C1 segment of cervical spinal cord (tissue), 14 donors: ENCODE results near the gene PNMT.
A peak's percentile ranks its signal among the peaks of the same experiment; 100 is the strongest.

Experiments used
- DNase-seq, 14 donors: peaks; one replicate each; lab custom pipeline; 2025; lab: John Stamatoyannopoulos, UW

Gene PNMT

GRCh38 chr17:39667262-39667944 lies 850 bp upstream of the PNMT start:
- peak in 2 of 14 donors; percentile 28 to 36 for DNase-seq

GRCh38 chr17:39669897-39670735 lies 1.9 kb downstream of the PNMT start:
- DNase-seq: no peak

- DNase-seq: no peak
Observed at GRCh38 chr17:39670746-39671145, 2.5 kb downstream of the PNMT start.

- peak in 5 of 14 donors; percentile 16 to 67 (median 20) for DNase-seq
Observed at GRCh38 chr17:39671651-39672521, 3.6 kb downstream of the PNMT start.

- no peak for DNase-seq
Observed at GRCh38 chr17:39672522-39673334, 4.5 kb downstream of the PNMT start.

GRCh38 chr17:39673335-39674081 lies 5.3 kb downstream of the PNMT start:
- DNase-seq: no peak

- no peak for DNase-seq
Observed at GRCh38 chr17:39674179-39674578, 5.9 kb downstream of the PNMT start.

GRCh38 chr17:39674702-39675389 lies 6.6 kb downstream of the PNMT start:
- DNase-seq: no peak

- DNase-seq: no peak
Observed at GRCh38 chr17:39675390-39676082, 7.3 kb downstream of the PNMT start.

- DNase-seq: peak in 7 of 14 donors; percentile 14 to 50 (median 28)
Observed at GRCh38 chr17:39676198-39676819, 8.1 kb downstream of the PNMT start.

- DNase-seq: no peak
Observed at GRCh38 chr17:39677072-39677471, 8.8 kb downstream of the PNMT start.

- peak in 3 of 14 donors; percentile 17 to 27 (median 26) for DNase-seq
Observed at GRCh38 chr17:39677542-39678339, 9.5 kb downstream of the PNMT start.

GRCh38 chr17:39678340-39679116 lies 10.3 kb downstream of the PNMT start:
- DNase-seq: no peak

GRCh38 chr17:39679521-39680192 lies 11.4 kb downstream of the PNMT start:
- DNase-seq: no peak

- DNase-seq: no peak
Observed at GRCh38 chr17:39683295-39683939, 15.2 kb downstream of the PNMT start.
